ENCODE results near the gene RNF212B. TPM values are rescaled to one million over a fixed set of nuclear protein-coding genes. Genes with fewer than 3 reads are reported as not detected.

RNF212B gene
- total and polyA plus RNA-seq, 2 of the 13 experiments (the other 11 are each of a cell fraction or from before 2014, with no cell fraction given), result 0.05 TPM; not detected in 1

DNA sequence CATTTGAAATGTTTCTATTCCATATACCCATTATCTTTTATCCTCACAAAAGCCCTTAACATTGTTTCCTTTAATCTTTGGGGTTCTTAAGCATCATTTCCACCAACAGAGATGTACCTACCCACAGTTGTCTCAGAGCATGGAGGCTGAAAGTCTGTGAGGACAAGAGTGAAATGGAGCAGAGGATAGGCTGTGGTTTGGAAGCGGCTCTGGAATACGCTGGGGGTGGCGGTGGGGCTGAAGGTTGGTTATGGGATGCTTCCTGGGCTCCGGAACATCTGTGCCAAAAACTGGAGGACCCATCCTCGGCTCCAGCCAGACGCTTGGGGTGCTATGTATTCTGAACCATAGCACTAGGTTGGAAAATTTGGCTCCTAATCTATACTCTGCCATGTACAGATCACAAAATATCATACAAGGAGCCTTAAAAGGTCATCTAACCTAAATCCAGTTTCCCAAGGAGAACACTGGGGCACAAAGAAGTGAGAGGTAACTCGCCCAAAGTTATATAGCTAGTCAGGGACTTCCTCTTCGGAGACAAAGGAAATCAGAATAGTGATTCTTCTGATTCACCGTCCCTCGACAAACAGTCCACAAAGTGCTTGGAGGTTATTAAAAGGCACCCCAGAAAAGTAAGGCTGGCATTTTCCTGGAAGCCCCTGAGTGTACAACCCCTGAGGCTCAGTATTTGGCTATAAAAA is 62.4 kb downstream of the RNF212B start (continued):
- peak; percentile 60; the same call in 1 of the 2 replicates for TF ChIP-seq ZFP90 (CRISPR knock-in tag; IDR thresholded peaks at IDR 0.05; ENCODE audit: borderline replicate concordance)
- TF ChIP-seq FOSL1 (CRISPR knock-in tag; IDR thresholded peaks at IDR 0.05; ENCODE audit: borderline replicate concordance), result no peak
- no peak for TF ChIP-seq HNF1B (CRISPR knock-in tag; IDR thresholded peaks at IDR 0.05)
- TF ChIP-seq RFXANK (CRISPR knock-in tag; IDR thresholded peaks at IDR 0.05), result no peak
- TF ChIP-seq RERE (CRISPR knock-in tag; IDR thresholded peaks at IDR 0.05; ENCODE audit: low read depth), result no peak
- no peak for TF ChIP-seq GFI1 (CRISPR knock-in tag; IDR thresholded peaks at IDR 0.05; ENCODE audit: borderline replicate concordance)
- TF ChIP-seq, protein P1, sequence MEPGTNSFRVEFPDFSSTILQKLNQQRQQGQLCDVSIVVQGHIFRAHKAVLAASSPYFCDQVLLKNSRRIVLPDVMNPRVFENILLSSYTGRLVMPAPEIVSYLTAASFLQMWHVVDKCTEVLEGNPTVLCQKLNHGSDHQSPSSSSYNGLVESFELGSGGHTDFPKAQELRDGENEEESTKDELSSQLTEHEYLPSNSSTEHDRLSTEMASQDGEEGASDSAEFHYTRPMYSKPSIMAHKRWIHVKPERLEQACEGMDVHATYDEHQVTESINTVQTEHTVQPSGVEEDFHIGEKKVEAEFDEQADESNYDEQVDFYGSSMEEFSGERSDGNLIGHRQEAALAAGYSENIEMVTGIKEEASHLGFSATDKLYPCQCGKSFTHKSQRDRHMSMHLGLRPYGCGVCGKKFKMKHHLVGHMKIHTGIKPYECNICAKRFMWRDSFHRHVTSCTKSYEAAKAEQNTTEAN (CRISPR knock-in tag; conservative IDR thresholded peaks at IDR 0.05), result 0 out of 2 replicates have a peak, but pooled peaks have one; percentile 25
- TF ChIP-seq EED (CRISPR knock-in tag; IDR thresholded peaks at IDR 0.05), result no peak
- TF ChIP-seq ZNF788 (CRISPR knock-in tag; IDR thresholded peaks at IDR 0.05; ENCODE audit: borderline replicate concordance), result peak; percentile 27; the same call in 1 of the 2 replicates
- 0 out of 2 replicates have a peak, but pooled peaks have one; percentile 23 for TF ChIP-seq ZNF747 (CRISPR knock-in tag; IDR thresholded peaks at IDR 0.05; ENCODE audit: borderline replicate concordance)
- no peak for TF ChIP-seq ZNF616 (CRISPR knock-in tag; IDR thresholded peaks at IDR 0.05; ENCODE audit: low read depth)
- TF ChIP-seq ZNF33B (CRISPR knock-in tag; IDR thresholded peaks at IDR 0.05), result no peak
- peak; percentile 3; the same call in 1 of the 2 replicates for TF ChIP-seq ZNF335 (CRISPR knock-in tag; IDR thresholded peaks at IDR 0.05)
- TF ChIP-seq DNMT1 (CRISPR knock-in tag; IDR thresholded peaks at IDR 0.05), result 0 out of 2 replicates have a peak, but pooled peaks have one; percentile 14
- TF ChIP-seq TEF (CRISPR knock-in tag; IDR thresholded peaks at IDR 0.05), result peak; percentile 7; the same call in 1 of the 2 replicates
- no peak; the same call in 1 of the 2 replicates for TF ChIP-seq ZBTB42 (CRISPR knock-in tag; IDR thresholded peaks at IDR 0.05)
- TF ChIP-seq, protein P2, sequence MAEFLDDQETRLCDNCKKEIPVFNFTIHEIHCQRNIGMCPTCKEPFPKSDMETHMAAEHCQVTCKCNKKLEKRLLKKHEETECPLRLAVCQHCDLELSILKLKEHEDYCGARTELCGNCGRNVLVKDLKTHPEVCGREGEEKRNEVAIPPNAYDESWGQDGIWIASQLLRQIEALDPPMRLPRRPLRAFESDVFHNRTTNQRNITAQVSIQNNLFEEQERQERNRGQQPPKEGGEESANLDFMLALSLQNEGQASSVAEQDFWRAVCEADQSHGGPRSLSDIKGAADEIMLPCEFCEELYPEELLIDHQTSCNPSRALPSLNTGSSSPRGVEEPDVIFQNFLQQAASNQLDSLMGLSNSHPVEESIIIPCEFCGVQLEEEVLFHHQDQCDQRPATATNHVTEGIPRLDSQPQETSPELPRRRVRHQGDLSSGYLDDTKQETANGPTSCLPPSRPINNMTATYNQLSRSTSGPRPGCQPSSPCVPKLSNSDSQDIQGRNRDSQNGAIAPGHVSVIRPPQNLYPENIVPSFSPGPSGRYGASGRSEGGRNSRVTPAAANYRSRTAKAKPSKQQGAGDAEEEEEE (CRISPR knock-in tag; IDR thresholded peaks at IDR 0.05; ENCODE audit: borderline replicate concordance), result peak; percentile 38; the same call in 1 of the 2 replicates
- TF ChIP-seq TEAD2 (CRISPR knock-in tag; IDR thresholded peaks at IDR 0.05), result peak; percentile 57; the same call in 1 of the 2 replicates

Data from HepG2 (cell line).